Measurements from ENCODE around the gene NWD2. TPM values are rescaled to one million over a fixed set of nuclear protein-coding genes. Genes with fewer than 3 reads are reported as not detected.

Gene NWD2
- total RNA-seq, 1 experiment from 2014 or later = under 0.01 TPM

DNA sequence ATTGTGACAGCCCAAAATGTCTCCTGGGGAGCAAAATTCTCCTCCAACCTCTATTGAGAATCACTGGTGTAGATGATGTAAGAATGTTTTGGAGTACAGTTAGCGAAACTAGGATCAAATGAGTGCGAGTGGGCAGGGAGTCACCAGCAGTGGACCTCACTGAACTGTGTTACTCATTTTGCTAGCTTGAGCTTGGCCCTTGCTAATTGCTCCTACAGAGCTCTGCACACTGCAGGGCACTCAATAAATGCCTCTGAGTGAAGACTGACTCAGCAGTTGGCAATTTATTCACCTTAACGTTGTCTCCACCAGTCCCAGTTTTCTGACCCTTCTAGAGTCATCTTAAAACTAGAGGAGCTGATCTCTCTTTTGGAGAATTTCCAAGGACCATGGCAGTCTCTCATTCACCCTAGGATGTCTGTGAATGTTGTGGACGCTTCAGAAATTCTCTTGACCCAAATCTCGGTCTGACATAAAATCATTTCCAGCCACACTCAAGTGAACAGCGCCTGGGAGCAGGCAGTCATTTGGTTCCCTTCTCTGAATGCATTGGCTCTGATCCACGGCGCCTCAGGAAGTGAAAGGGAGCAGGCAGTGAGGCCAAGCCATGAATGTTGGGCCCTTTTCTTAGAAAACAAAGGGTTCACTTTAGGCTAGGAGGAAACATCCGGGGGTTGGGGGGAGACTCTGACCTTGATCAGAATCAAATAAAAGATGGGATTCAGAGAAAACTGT is 148.1 kb downstream of the NWD2 start:
- Histone ChIP-seq H3K27me3 (ENCODE audit: low read length) (peaks cover 11% of the 10 kb centered on the region; the same call in 1 of the 2 replicates), H2AFZ (ENCODE audit: low read length) (no peak overlapping the region), H3F3A (ENCODE audit: low read length, unreplicated experiment) (no peaks in the 10 kb centered on the region), H3K79me2 (ENCODE audit: low read length) (no peaks in the 10 kb centered on the region), H3K9me3 (ENCODE audit: low read length) (no peaks in the 10 kb centered on the region), H3K36me3 (ENCODE audit: low read depth, low read length) (no peaks in the 10 kb centered on the region), H3K4me1 (ENCODE audit: insufficient read depth, low read length) (peaks cover 8% of the 10 kb centered on the region; the same call in 1 of the 2 replicates), H3K27ac (ENCODE audit: low read length) (no peak overlapping the region), H3K4me3 (ENCODE audit: low read length) (no peak overlapping the region), H3K9me2 (replicated peaks; ENCODE audit: low read length) (no peaks in the 10 kb centered on the region), H4K20me1 (ENCODE audit: low read length) (no peaks in the 10 kb centered on the region), H3K4me2 (ENCODE audit: low read length) (peak overlapping the region; percentile 41; the same call in 1 of the 2 replicates), H3K9ac (ENCODE audit: low read length) (no peak overlapping the region)
- BruUV-seq (replicated peaks) = no TSS peak
- intact Hi-C loops (cut with micrococcal nuclease) = loop anchor here (5.0 kb wide), 1 partner anchor 1040 kb away; no protein-coding TSS in a partner anchor
- ChIA-PET CTCF (no interaction called here), POLR2A (ENCODE audit: unreplicated experiment) (no interaction called here)
- TF ChIP-seq, protein P1, sequence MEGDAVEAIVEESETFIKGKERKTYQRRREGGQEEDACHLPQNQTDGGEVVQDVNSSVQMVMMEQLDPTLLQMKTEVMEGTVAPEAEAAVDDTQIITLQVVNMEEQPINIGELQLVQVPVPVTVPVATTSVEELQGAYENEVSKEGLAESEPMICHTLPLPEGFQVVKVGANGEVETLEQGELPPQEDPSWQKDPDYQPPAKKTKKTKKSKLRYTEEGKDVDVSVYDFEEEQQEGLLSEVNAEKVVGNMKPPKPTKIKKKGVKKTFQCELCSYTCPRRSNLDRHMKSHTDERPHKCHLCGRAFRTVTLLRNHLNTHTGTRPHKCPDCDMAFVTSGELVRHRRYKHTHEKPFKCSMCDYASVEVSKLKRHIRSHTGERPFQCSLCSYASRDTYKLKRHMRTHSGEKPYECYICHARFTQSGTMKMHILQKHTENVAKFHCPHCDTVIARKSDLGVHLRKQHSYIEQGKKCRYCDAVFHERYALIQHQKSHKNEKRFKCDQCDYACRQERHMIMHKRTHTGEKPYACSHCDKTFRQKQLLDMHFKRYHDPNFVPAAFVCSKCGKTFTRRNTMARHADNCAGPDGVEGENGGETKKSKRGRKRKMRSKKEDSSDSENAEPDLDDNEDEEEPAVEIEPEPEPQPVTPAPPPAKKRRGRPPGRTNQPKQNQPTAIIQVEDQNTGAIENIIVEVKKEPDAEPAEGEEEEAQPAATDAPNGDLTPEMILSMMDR (conservative IDR thresholded peaks at IDR 0.05; ENCODE audit: low read depth, low read length) = no peak
- TF ChIP-seq EZH2 (IDR thresholded peaks at IDR 0.05; ENCODE audit: low read length, unreplicated experiment) (no peak), EZH2phosphoT487 (IDR thresholded peaks at IDR 0.05; ENCODE audit: borderline replicate concordance, low read length) (no peak)
- ATAC-seq (peak; percentile 74), DNase-seq (peak; percentile 57)

DNA sequence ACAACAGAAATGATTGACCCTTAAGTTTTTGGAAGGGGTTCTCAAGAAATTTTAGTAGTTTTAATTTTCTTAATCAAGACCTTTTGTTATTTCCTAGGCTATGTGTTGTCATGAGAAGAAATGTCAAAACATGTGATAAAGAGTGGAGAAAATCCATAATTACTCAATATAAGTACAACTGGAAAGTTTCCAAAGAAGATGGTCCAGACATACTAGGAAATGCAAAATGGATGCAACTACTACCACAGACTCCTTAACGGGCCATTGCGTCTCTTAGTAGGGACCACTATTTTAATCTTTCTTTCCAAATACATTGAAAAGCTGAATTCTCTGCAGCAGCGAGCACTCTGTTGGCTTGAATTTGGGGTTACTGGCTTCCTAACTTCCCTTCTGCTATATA is 148.8 kb downstream of the NWD2 start:
- TF ChIP-seq EZH2phosphoT487 (IDR thresholded peaks at IDR 0.05; ENCODE audit: borderline replicate concordance, low read length) = no peak
- TF ChIP-seq, protein P1 (conservative IDR thresholded peaks at IDR 0.05; ENCODE audit: low read depth, low read length) = no peak
- no peak for TF ChIP-seq EZH2 (IDR thresholded peaks at IDR 0.05; ENCODE audit: low read length, unreplicated experiment)
- intact Hi-C loops (cut with micrococcal nuclease) = loop anchor here (5.0 kb wide), 1 partner anchor 1041 kb away; no protein-coding TSS in a partner anchor
- no peaks in the 10 kb centered on the region for H3K9me3 ChIP-seq (ENCODE audit: low read length)
- no peak overlapping the region for H2AFZ ChIP-seq (ENCODE audit: low read length)
- peaks cover 8% of the 10 kb centered on the region; the same call in 1 of the 2 replicates for H3K4me1 ChIP-seq (ENCODE audit: insufficient read depth, low read length)
- H3K79me2 ChIP-seq (ENCODE audit: low read length) = no peaks in the 10 kb centered on the region
- ChIA-PET POLR2A (ENCODE audit: unreplicated experiment) (no interaction called here), CTCF (no interaction called here)
- no peak overlapping the region for H3K4me2 ChIP-seq (ENCODE audit: low read length)
- BruUV-seq (replicated peaks) = no TSS peak
- no peak overlapping the region for H3K4me3 ChIP-seq (ENCODE audit: low read length)
- DNase-seq (no peak), ATAC-seq (no peak)
- no peaks in the 10 kb centered on the region for H3K36me3 ChIP-seq (ENCODE audit: low read depth, low read length)
- H4K20me1 ChIP-seq (ENCODE audit: low read length) = no peaks in the 10 kb centered on the region
- H3K27me3 ChIP-seq (ENCODE audit: low read length) = peaks cover 11% of the 10 kb centered on the region; the same call in 1 of the 2 replicates
- H3K27ac ChIP-seq (ENCODE audit: low read length) = no peak overlapping the region
- H3F3A ChIP-seq (ENCODE audit: low read length, unreplicated experiment) = no peaks in the 10 kb centered on the region
- H3K9ac ChIP-seq (ENCODE audit: low read length) = no peak overlapping the region
- no peaks in the 10 kb centered on the region for H3K9me2 ChIP-seq (replicated peaks; ENCODE audit: low read length)

DNA sequence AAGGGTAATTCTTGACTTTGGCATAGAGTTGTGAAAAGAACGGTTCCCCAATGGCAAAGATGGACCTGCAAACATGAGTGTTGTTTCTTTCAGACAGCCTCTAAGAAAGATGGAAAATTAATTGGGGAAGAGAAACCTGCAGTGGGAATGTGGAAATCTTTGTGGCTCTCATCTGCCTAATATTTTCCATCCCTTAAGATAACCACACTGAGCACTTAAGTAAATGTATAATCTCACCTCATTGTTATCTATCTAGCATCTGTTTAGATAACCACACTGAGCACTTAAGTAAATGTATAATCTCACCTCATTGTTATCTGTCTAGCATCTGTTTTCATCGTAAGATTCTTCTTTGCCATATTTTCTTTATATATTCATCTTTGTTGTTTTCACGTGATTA is 149.3 kb downstream of the NWD2 start:
- no peak for ATAC-seq
- H3K4me3 ChIP-seq (ENCODE audit: low read length) = no peak overlapping the region
- intact Hi-C loops (cut with micrococcal nuclease) = loop anchor here (5.0 kb wide), 1 partner anchor 1042 kb away; no protein-coding TSS in a partner anchor

More for the DNA sequence above, 149.3 kb downstream of the NWD2 start:
- Histone ChIP-seq H3K27me3 (ENCODE audit: low read length) (peaks cover 11% of the 10 kb centered on the region; the same call in 1 of the 2 replicates), H3K27ac (ENCODE audit: low read length) (no peak overlapping the region), H3K79me2 (ENCODE audit: low read length) (no peaks in the 10 kb centered on the region), H3F3A (ENCODE audit: low read length, unreplicated experiment) (no peaks in the 10 kb centered on the region), H3K36me3 (ENCODE audit: low read depth, low read length) (no peaks in the 10 kb centered on the region), H3K9ac (ENCODE audit: low read length) (no peak overlapping the region), H2AFZ (ENCODE audit: low read length) (no peak overlapping the region), H3K9me2 (replicated peaks; ENCODE audit: low read length) (no peaks in the 10 kb centered on the region), H3K9me3 (ENCODE audit: low read length) (no peaks in the 10 kb centered on the region), H3K4me2 (ENCODE audit: low read length) (no peak overlapping the region), H3K4me1 (ENCODE audit: insufficient read depth, low read length) (peaks cover 8% of the 10 kb centered on the region; the same call in 1 of the 2 replicates), H4K20me1 (ENCODE audit: low read length) (no peaks in the 10 kb centered on the region)
- CTCF ChIA-PET = no interaction called here
- BruUV-seq (replicated peaks) = no TSS peak
- POLR2A ChIA-PET (ENCODE audit: unreplicated experiment) = no interaction called here
- DNase-seq = no peak
- TF ChIP-seq EZH2 (IDR thresholded peaks at IDR 0.05; ENCODE audit: low read length, unreplicated experiment) = no peak
- TF ChIP-seq EZH2phosphoT487 (IDR thresholded peaks at IDR 0.05; ENCODE audit: borderline replicate concordance, low read length) = no peak
- TF ChIP-seq, protein P1 (conservative IDR thresholded peaks at IDR 0.05; ENCODE audit: low read depth, low read length) = no peak
